Activated CD8-positive, alpha-beta memory T cell treated with anti-CD3 and anti-CD28 coated beads, Interleukin-2, amount 50 U/mL, for 1 hour (primary cell): ENCODE data around the gene PCP2.

Source experiments
- DNase-seq: peaks from one replicate; pipeline ENCODE4 v3.0.0-alpha.2; 2020; ENCODE audit errors: extremely low read depth

PCP2 gene

DNA sequence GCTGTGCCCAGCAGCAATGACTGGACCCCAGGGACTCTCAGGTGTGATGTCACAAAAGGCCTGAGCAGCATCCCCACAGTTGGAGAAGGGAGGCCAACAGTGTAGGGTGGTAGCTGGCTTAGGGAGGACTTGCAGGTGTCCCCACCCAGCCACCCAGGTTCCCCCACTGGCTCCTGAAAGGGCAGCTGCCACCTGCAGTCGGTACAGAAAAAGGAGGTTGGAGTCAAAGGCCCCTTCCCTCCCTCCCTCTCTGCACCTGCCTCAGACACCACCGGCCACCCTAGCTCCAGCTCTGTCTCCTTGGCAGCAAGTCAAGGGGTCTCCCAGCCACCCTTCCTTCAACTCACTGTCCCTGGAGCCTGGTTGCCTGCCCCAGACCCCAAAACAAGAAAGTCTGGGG, at the start of gene PCP2:
PCP2 (minus strand) TSS at position 22 of the 400 bp plus-strand sequence. CDS start 262 bp downstream, outside the sequence.
- no peak for DNase-seq

DNA sequence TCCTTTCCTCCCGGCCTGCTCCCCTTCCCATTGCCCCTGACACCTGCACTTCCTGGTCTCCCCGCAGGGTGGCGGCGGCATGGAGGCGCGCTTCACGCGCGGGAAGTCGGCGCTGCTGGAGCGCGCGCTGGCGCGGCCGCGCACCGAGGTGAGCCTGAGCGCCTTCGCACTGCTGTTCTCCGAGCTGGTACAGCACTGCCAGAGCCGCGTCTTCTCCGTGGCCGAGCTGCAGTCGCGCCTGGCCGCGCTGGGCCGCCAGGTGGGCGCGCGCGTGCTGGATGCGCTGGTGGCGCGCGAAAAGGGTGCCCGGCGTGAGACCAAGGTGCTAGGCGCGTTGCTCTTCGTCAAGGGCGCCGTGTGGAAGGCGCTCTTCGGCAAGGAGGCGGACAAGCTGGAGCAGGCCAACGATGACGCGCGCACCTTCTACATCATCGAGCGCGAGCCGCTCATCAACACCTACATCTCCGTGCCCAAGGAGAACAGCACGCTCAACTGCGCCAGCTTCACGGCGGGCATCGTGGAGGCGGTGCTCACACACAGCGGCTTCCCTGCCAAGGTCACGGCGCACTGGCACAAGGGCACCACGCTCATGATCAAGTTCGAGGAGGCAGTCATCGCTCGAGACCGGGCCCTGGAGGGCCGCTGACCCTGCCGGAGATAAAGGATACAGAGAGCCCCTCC, 48.8 kb upstream of the PCP2 start:
- no peak for DNase-seq

DNA sequence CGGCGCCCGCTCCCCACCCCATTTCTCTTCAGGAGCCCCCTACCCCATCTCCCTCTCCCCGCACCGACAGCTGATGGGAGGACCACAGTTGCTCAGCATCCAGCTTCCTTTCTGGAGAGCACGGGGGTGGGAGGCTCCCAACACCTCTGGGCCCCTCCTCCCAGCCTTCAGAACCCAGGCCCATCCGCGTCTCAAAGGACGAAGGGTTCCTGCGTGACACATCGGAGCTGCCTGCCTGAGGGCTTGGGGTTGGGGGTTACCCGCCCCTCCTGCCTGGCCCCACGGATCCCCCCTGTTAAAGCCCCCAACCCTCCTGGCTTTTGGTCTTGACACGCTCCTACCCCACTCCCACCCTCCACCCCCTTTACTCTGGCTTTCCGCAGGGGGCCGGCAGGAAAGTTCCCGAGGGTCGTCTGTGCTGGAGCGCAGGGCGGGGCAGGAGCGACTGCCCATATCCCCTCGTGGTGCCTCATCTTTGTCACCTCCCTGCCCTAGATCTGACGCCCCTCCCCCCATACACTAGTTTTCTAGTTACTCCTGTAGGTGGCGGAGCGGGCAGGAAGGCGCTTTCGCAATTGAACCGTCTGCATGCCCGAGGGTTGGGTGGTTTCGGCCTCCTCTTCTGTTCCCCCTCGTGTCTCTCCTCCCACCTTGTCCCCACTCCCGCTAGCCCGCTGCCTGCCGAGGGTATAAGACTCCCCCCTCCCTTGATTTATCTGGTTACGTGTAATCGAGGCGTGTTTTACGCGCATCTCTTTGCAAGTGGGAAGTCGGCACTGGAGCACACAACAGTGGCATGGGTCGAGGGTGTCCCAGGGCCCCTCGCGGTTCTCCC, 48.0 kb upstream of the PCP2 start:
- peak; percentile 81 for DNase-seq

DNA sequence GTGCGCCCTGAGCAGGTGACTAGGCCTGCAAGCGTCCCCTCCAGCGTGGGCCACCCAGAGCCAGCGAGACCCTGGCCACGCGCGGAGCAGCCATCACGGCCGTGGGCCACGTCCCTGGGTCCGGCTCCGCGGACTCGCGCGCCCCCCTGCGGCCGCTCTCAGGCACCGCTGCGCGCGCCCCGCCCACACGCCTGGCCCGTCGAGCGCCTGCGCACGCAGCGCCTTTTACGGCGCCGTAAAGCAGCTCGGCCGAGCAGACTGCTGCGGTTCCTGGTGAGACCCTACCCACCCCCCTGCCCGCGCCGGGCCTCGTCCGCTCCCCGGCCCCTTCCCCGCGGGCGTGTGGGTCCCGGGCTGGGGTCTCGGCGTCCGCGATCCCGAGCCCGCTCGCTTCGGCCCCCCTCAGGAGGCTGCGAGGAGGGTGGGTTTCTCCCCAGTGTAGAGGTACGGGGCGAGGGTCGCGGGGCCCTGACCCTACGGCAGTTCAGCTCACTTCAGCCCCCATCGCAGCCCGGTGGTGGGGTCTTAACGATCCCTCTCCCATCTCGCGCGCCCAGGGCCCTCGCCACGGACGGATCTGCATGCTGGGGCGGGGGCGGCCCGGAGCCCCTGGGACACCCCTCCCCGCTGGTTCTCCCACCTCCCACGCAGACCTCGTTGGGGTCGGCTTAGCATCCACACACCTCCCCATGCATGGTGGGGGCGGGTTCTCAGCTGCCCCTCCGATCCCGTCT, 47.3 kb upstream of the PCP2 start, which contains the start of gene TRAPPC5:
TRAPPC5 (plus strand) TSS at position 228 of the 734 bp plus-strand sequence. CDS start 1,421 bp downstream, outside the sequence.
- DNase-seq = peak; percentile 43

DNA sequence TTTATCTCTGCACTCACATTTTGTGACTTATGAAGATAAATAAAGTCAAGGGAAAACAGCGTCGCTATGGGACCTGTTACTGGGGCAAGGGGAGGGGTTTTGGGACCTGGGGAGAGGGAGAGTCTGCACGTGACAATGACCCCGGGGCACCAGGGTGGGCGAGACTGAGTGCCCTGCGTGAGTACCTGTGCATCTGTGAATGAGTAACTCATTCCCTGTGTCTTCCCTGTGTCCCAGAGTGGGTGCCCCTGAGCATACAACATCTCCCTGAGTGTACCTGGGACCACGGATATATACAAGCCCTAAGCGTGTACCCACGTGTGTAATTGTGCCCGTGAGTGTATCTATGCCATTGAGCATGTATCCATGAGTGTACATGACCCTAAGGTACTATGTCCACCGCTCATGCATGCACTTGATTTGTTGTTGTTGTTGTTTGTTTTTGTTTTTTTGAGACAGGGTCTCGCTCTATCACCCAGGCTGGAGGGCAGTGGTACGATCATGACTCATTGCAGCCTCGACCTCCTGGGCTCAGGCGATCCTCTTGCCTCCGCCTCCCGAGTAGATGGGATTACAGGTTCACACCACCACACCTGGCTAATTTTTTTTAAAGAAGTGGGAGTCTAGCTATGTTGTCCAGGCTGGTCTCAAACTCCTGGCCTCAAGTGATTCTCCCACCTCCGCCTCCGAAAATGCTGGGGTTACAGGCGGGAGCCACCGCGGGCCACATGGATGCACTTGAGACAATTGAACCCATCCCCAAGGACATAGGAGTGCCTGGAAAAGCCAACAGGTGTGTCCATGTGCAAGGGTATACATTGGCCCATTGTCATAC, 46.5 kb upstream of the PCP2 start:
- no peak for DNase-seq

DNA sequence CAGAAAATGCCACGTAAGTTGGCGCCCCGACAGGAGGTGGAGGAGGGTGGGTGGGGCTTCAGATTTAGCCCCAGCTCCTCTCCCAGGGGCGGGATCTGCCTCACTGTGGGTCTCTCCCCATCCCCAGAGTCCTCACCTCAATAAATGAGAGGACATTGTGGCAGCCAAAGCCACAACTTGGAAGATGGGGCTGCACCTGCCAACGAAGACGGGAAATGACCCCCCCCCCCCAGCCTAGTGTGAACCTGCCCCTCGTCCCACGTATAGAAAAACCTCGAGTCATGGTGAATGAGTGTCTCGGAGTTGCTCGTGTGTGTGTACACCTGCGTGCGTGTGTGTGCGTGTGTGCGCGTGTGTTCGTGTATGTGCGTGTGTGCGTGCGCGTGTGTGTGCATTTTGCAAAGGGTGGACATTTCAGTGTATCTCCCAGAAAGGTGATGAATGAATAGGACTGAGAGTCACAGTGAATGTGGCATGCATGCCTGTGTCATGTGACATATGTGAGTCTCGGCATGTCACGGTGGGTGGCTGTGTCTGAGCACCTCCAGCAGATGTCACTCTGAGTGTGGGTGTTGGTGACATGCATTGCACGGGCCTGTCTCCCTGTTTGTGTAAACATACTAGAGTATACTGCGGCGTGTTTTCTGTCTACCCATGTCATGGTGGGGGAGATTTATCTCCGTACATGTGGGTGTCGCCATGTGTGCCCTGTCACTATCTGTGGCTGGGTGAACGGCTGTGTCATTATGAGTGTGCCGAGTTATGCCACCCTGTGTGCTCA, 45.6 kb upstream of the PCP2 start:
- peak; percentile 28 for DNase-seq

DNA sequence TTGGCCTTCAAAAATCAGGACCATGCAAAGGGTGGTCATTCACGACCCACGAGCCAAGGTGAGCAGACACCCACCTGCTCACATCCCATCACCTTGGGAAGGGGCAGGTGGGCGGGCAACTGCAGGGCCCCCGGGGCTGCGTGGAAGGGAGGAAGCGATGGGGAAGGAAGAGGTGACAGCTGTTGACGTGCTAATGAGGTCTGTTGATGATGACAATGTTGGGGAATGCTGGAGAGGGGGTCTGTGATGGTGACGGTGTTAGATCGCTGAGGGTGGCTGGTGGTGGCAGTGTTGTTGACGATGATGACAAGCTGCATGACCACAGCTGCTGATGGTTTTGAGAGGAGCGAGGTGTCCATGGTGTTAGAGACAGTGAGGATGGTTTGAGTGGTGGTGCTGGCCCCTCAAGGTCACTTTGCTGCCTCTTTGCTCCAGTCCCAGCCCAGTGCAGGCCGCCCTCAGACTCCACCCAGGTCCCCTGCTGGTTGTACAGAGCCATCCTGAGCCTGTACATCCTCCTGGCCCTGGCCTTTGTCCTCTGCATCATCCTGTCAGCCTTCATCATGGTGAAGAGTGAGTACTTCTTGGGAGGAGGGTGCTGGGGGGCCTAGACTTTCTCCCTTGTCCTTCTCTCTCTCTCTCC, 44.3 kb upstream of the PCP2 start:
- DNase-seq = no peak

DNA sequence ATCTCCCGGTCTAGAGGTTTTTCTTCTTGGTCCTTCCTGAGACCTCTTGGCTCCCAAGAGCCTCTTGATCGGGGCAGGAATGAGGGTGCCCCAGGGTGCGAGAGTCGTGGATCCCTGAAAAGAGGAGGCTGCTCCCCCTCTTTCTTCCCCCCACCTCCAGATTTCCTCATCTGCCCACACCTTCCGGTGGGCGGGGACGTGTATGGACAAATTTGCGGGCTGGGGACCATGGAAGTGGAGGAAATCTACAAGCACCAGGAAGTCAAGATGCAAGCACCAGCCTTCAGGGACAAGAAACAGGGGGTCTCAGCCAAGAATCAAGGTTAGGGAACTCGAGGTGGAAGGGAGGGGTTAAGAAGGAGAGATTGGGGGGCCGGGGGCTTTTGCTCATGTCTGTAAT, 43.3 kb upstream of the PCP2 start, which contains the start of gene MCEMP1:
MCEMP1 (plus strand) TSS at position 237 of the 400 bp plus-strand sequence; CDS start at position 268, 31 bp downstream.
- no peak for DNase-seq

DNA sequence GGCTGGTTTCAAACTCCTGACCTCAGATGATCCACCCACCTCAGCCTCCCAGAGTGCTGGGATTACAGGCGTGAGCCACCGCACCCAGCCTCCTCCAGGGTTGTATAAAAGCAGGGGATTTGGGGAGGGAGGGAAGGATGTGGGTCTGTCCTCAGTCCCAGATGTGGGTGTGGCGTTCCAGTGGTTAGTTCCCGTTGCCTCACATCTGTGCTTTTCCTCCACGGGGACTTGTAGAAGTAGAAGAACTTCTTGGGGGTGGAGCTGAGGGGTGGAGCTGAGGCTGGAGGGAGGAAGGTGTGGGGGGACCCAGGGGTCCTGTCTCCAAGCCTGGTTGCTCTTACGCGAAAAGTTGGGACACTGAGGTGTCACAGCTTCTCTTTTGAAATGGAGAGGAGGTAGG, 42.9 kb upstream of the PCP2 start:
- no peak for DNase-seq

DNA sequence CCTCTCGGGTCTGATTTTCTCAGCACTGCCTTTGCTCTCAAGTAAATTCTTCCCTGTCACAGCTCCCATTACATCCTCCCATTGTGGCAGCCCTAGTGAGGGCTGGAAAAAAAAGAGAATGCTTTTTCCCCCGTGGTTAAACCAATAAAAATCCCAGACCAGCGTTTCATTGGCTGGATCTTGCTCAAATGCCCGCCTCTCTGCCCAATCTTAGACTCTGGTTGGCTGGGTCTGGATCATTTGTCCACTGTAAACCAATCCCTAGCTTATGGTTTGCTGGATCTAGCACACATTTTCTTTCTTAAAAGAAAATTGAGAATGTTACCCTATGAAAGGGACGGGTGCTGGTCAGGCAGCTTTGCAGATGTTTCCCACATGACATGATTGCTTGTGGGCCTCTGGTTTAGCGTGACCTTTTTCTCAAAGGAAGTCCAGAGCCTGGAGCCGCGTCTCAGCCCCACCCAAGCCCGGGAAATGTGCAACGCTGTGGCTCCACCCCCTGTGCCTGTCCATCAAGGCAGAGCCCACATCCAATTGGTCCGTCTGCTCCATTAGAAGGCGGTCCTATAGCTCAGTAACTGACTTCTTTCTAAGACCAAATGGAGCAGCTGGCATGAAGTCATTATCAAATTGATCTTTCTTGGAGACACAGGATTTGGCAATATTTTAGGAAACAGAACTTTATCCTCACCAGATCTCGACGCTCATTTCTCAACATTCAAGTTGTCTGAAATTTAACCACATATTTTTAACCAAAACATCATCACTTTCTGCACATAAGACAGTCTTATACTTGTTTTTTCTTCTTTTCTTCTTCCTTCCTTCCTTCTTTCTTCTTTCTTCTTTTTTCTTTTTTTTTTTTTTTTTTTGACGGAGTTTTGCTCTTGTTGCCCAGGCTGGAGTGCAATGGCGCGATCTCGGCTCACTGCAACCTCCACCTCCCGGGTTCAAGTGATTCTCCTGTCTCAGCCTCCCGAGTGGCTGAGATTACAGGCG, 40.8 kb upstream of the PCP2 start:
- DNase-seq = no peak

DNA sequence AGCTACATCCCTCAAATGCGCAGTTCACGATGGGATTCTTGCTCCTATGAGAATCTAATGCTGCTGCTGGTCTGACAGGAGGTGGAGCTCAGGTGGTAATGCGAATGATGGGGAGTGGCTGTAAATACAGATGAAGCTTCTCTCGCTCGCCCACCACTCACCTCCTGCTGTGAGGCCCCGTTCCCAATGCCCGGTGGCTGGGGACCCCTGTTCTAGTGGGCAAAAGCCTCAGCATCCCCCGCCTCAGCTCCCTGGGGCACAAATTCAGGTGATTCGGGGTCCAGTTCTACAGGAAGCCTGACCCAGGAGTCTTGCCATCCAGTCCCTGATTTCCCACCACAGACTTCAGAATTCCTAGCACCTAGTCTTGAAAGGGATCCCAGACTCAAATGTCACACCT, 39.0 kb upstream of the PCP2 start:
- no peak for DNase-seq

DNA sequence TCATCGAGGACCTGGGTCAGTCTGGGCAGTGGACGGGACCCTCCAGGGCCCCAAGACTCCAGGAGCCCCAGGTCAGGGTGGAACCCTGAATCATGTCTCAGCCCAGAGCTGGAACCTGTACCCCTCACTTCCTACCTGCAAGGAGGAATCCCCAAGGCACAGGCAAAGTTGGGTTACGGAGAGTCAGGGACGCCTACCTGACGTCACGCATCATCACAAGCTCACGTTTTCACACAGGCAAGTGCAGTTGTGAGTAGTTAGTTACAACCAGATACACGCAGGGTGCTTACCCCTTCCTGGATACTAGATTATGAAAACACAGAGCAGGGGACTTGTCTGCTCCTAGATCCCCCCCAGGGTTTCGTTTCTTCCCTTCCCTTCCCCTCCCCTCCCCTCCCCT, 37.3 kb upstream of the PCP2 start:
- no peak for DNase-seq

DNA sequence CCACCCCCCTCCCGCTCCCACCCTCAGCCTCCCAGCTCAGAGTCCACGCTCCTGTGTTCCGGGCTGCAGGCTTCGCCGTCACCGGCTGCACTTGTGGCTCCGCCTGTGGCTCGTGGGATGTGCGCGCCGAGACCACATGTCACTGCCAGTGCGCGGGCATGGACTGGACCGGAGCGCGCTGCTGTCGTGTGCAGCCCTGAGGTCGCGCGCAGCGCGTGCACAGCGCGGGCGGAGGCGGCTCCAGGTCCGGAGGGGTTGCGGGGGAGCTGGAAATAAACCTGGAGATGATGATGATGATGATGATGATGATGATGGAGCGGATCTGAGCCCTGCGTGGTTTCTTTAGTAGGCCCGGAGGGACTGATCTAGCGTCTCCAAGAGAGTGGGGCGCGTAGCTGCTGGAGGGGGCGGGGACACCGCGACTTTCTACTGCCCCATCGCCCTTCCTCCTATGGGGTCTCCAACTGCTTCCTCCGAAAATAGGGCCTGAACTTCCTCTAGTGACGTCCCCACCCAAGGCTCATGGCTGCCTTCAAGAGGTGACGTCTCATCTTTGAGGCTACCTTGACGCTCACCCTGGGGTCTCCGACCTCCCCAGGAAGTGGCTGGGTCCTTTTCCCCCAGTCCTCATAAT, 36.7 kb upstream of the PCP2 start:
- DNase-seq = no peak

DNA sequence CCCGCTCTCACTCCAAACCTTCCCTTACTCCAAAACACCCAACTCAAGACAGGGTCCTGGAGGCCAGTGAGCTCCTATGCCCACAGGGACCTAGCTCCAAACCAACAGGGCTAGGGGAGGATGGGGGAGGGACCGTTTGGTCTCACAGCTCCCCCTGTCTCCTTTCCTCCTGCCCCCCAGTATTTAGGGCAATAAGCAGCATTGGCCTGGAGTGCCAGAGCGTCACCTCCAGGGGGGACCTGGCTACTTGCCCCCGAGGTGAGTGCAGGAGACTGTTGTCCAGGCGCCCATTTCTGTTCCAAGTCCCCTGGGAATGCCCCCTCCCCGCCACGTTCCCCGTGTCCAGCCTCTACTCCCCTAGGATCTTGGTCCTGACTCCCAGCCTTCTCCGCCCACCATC, 36.1 kb upstream of the PCP2 start:
- no peak for DNase-seq

DNA sequence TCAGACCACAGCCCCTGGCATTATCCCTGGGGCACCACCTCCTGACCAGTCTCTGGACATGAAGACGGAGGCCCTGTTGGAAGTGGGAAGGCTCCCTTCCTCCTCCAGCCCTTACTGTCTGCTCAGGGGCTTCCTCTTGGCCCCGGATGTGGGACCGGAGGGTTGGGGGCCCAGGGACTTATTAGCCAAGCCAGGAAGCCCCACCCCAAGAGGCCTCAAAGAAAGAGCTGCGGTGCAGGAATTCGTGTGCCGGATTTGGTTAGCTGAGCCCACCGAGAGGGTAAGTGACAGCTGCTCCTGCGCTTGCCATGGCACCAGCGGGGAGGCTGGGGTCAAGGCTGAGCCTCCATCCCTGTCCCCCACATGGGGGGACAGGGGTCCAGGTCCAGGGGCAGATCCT, 35.3 kb upstream of the PCP2 start, which contains the start of gene RETN:
RETN (plus strand) TSS at position 208 of the 400 bp plus-strand sequence. CDS start 278 bp downstream, outside the sequence.
- DNase-seq = no peak

DNA sequence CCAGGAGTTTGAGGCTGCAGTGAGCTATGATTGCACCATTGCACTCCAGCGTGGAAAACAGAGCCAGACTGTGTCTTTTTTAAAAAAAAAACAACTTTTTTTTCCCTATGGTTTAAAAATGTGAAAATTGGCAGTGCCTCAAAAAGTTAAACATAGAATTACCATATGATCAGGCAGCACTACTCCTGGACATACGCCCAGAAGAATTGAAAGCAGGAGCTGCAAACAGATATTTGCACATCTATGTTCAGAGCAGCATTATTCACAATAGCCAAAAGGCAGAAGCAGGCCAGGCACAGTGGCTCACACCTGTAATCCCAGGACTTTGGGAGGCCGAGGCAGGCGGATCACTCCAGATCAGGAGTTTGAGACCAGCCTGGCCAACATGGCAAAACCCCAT, 31.6 kb upstream of the PCP2 start:
- DNase-seq = no peak

DNA sequence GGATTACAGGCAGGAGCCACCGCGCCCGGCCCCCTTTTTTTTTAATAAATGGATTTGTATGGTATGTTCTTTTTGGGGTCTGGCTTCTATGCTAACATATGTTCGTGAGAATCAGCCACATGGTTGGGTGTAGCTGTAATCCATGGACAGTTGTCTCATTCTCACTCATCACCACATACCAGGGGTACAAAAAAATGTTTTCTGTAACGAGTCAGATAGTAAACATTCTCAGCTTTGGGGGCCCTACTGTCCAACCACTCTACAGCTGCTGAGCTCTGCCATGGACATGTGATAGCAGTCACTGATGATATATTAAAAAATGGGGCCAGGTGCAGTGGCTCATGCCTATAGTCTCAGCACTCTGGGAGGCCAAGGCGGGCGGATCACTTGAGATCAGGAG, 30.2 kb upstream of the PCP2 start:
- DNase-seq = no peak

DNA sequence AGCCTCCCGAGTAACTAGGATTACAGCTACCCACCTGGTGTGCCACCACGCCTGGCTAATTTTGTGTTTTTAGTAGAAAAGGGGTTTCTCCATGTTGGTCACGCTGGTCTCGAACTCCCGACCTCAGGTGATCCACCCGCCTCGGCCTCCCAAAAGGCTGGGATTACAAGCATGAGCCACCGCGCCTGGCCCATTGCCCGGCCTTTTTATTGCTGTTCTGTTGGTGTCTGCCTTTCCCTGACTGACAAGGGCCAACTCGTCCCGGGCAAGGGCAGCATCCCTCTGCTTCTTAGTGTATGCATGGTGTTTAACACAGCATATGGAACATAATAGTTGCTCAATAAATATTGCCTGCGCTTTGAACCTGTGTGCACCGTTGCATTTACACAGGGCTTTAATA, 29.1 kb upstream of the PCP2 start:
- DNase-seq = no peak
